Measurements from ENCODE around the gene SFXN5.

Gene SFXN5

GRCh38 chr2:73088703-73089102, 17.2 kb upstream of the SFXN5 start:
- H3K4me3 ChIP-seq (replicated peaks; ENCODE audit: low read depth, low read length): no peak overlapping the region
- TF ChIP-seq CTCF (IDR thresholded peaks at IDR 0.05; ENCODE audit: low read depth, low read length, missing control alignments): no peak
- no peak for DNase-seq (ENCODE audit: extremely low read depth, low read depth)

GRCh38 chr2:73088211-73088610, 16.7 kb upstream of the SFXN5 start:
- DNase-seq (ENCODE audit: extremely low read depth, low read depth): no peak
- TF ChIP-seq CTCF (IDR thresholded peaks at IDR 0.05; ENCODE audit: low read depth, low read length, missing control alignments): no peak
- no peak overlapping the region for H3K4me3 ChIP-seq (replicated peaks; ENCODE audit: low read depth, low read length)

- H3K4me3 ChIP-seq (replicated peaks; ENCODE audit: low read depth, low read length): no peak overlapping the region
- no peak for TF ChIP-seq CTCF (IDR thresholded peaks at IDR 0.05; ENCODE audit: low read depth, low read length, missing control alignments)
- no peak for DNase-seq (ENCODE audit: extremely low read depth, low read depth)
Observed at GRCh38 chr2:73087311-73087710, 15.8 kb upstream of the SFXN5 start.

- peak; percentile 95 for TF ChIP-seq CTCF (IDR thresholded peaks at IDR 0.05; ENCODE audit: low read depth, low read length, missing control alignments)
- H3K4me3 ChIP-seq (replicated peaks; ENCODE audit: low read depth, low read length): no peak overlapping the region
- DNase-seq (ENCODE audit: extremely low read depth, low read depth): no peak
Observed at GRCh38 chr2:73085691-73086090, 14.2 kb upstream of the SFXN5 start.

GRCh38 chr2:73084971-73085370, 13.5 kb upstream of the SFXN5 start:
- TF ChIP-seq CTCF (IDR thresholded peaks at IDR 0.05; ENCODE audit: low read depth, low read length, missing control alignments): no peak
- no peak overlapping the region for H3K4me3 ChIP-seq (replicated peaks; ENCODE audit: low read depth, low read length)
- no peak for DNase-seq (ENCODE audit: extremely low read depth, low read depth)

- no peak for TF ChIP-seq CTCF (IDR thresholded peaks at IDR 0.05; ENCODE audit: low read depth, low read length, missing control alignments)
- DNase-seq (ENCODE audit: extremely low read depth, low read depth): no peak
- no peak overlapping the region for H3K4me3 ChIP-seq (replicated peaks; ENCODE audit: low read depth, low read length)
Observed at GRCh38 chr2:73083886-73084800, 12.6 kb upstream of the SFXN5 start.

All from HFF-Myc (cell line).